Measurements from ENCODE around the gene NT5DC2.

NT5DC2 gene

GRCh38 chr3:52484680-52485461 is 48.8 kb downstream of the NT5DC2 start:
- no peak for DNase-seq

GRCh38 chr3:52483577-52484381 is 49.9 kb downstream of the NT5DC2 start:
- no peak for DNase-seq

- DNase-seq, result no peak
Measured at GRCh38 chr3:52483081-52483480, 50.6 kb downstream of the NT5DC2 start.

- DNase-seq, result no peak
Measured at GRCh38 chr3:52481819-52482521, 51.7 kb downstream of the NT5DC2 start.

- no peak for DNase-seq
Measured at GRCh38 chr3:52480768-52481715, 52.6 kb downstream of the NT5DC2 start.

GRCh38 chr3:52479877-52480575 is 53.6 kb downstream of the NT5DC2 start:
- no peak for DNase-seq

GRCh38 chr3:52479037-52479876 is 54.4 kb downstream of the NT5DC2 start:
- no peak for DNase-seq

- no peak for DNase-seq
Measured at GRCh38 chr3:52477796-52478095, 55.9 kb downstream of the NT5DC2 start.

GRCh38 chr3:52477076-52477795 is 56.4 kb downstream of the NT5DC2 start:
- DNase-seq, result no peak

All from NCI-H226 (cell line).